K562 treated with DMSO at 1 percent for 48 hours (cell line): ENCODE data around the gene ADAM12. TPM values are rescaled to one million over a fixed set of nuclear protein-coding genes. Genes with fewer than 3 reads are reported as not detected.

Source experiments
- total RNA-seq: library from RNA; unstranded; fragments of 300-600 nt; gene quantifications from 2 replicates; pipeline ENCODE4 v1.2.3, GENCODE V29; 2022; ENCODE audit warnings: low replicate concordance; ENCODE audit errors: extremely low read depth

Gene ADAM12
- not detected in 2 replicates for total RNA-seq

DNA sequence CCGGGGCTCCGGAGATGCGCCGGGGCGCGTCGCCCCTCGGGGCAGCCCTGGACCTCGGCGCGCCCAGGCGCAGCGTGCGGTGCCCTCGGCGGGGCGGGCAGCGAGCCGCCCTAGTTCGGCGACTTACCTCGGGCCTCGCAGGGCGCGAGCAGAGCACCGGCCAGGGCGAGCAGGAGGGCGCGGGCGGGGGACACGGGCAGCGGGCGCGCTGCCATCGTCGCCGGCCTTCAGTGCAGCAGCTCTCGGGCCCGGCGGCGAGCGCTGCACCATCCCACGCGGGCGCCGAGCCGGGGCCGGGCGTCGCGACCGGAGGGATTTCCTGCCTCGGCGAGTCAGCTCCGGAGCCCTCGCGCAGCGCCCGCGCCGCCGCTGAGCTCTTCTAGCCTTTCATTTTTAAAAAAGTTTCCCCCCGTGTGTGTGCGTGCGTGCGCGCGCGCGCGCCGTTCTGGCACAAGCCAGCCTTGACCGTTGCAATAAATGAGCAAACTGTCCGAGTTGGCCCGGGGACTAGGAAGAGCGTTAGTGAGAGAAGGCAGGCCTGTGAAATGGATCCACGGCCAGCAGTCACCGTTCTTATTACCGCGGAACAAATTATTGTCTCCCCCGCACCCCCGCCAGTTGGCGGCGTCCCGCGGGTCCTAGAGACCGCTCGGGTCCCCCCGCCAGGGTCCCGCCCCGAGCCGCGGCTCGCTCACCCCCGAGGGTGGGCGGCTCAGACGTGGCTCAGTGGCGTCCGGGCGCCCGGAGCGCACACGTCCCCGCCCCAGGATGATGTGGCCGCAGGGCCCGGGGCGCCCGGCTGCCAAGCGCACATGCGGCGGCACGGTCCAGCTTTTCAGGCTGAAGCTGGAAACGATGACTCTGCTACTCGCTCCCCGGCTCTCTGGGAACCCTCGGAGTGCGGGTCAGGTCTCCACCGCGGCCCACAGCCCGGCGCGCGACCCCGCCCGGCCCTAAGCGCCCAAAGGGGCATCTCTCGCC is at the start of gene ADAM12:
Gene ADAM12, minus strand, starts transcription at position 547 of the 981 bp plus-strand sequence. Its CDS starts 332 bp downstream, at position 215.

